K562 (cell line): Measurements from ENCODE around the gene PHF14. TPM values are rescaled to one million over a fixed set of nuclear protein-coding genes. Genes with fewer than 3 reads are reported as not detected.

Experiments
- ATAC-seq: fragments of 200-7000 bp; cut with Tn5 transposase; 3 replicates; pipeline ENCODE4 v1.9.1; 2020; ENCODE audit warnings: moderate library complexity
- BruUV-seq: library from RNA; stranded (reverse); fragments of 400-500 nt; replicated peaks from 2 replicates; lab custom pipeline; 2021; lab: Mats Ljungman, UMichigan
- CTCF ChIA-PET: fragments of 300-600 bp; formaldehyde crosslinking; extraction: SDS; loops from one replicate; lab custom pipeline; 2021; ENCODE audit warnings: low intra/inter-chr PET ratio; lab: Yijun Ruan, JAX
- POLR2A ChIA-PET: fragments of 300-600, 350-650 bp; sonication (Branson Sonifier 250); formaldehyde crosslinking; extraction: SDS; loops from one replicate; lab custom pipeline; 2021; ENCODE audit warnings: antibody characterized with exemption, inconsistent platforms; lab: Yijun Ruan, JAX
- DNase-seq, 4 experiments: peaks; one replicate each; pipeline versions ENCODE4 v3.0.0 to v3.0.0-alpha.2; 2011 to 2018; ENCODE audit warnings: low spot score in 3 of 4, mixed read lengths in 3 of 4; ENCODE audit errors: extremely low read depth in 1 of 4
- FAIRE-seq: peaks from 2 replicates; lab custom pipeline; 2011; peaks lifted over from hg19 to GRCh38; lab: Jason Lieb, UNC
- H2AFZ ChIP-seq: 2 replicates; pipeline ENCODE4 v1.6.0; 2011; ENCODE audit warnings: low read depth, low read length, control low read depth, inconsistent platforms
- H3K27ac ChIP-seq: fragments of 200-600 bp; 3 replicates; pipeline ENCODE4 v1.8.0; 2011; ENCODE audit warnings: low read depth, mild to moderate bottlenecking, control low read depth, inconsistent platforms, low read length, moderate library complexity, mixed read lengths; ENCODE audit errors: extremely low read depth
- H3K27me3 ChIP-seq, 2 experiments: fragments of 300-600 bp in 1 of 2; 2 replicates in 1 of 2; 3 replicates in 1 of 2; pipeline versions ENCODE4 v1.6.0 to v1.8.0; 2011; ENCODE audit warnings: inconsistent platforms in 2 of 2, low read length in 2 of 2, mild to moderate bottlenecking in 1 of 2, mixed read lengths in 1 of 2, moderate library complexity in 1 of 2; ENCODE audit not compliant: control insufficient read depth in 2 of 2, insufficient read depth in 2 of 2
- H3K36me3 ChIP-seq: fragments of 300-600 bp; 3 replicates; pipeline ENCODE4 v1.8.0; 2011; ENCODE audit warnings: mild to moderate bottlenecking, low read length, inconsistent platforms; ENCODE audit not compliant: control insufficient read depth, insufficient read depth
- H3K4me1 ChIP-seq, 2 experiments: fragments of 200-600 bp in 1 of 2; replicated peaks in 1 of 2; 2 replicates in 1 of 2; 3 replicates in 1 of 2; pipeline versions ENCODE4 v1.5.1 to v1.8.0; 2011; ENCODE audit warnings: inconsistent platforms in 2 of 2, low read length in 2 of 2, mild to moderate bottlenecking in 1 of 2, mixed read lengths in 1 of 2, moderate library complexity in 1 of 2; ENCODE audit not compliant: control insufficient read depth in 2 of 2, insufficient read depth in 2 of 2
- H3K4me2 ChIP-seq: 2 replicates; pipeline ENCODE4 v1.6.1; 2011; ENCODE audit warnings: low read length, control low read depth, inconsistent platforms, mixed read lengths; ENCODE audit not compliant: insufficient read depth
- H3K4me3 ChIP-seq: fragments of 200-600 bp; sonication (generic), shearing (Covaris generic); 2 replicates; pipeline ENCODE4 v1.5.1; 2016; ENCODE audit warnings: control low read depth, inconsistent platforms
- H3K79me2 ChIP-seq: fragments of 200-600 bp; 3 replicates; pipeline ENCODE4 v1.8.0; 2011; ENCODE audit warnings: low read length, inconsistent platforms; ENCODE audit not compliant: control insufficient read depth, insufficient read depth
- H3K9ac ChIP-seq, 2 experiments: 2 replicates each; pipeline versions ENCODE4 v1.6.0 to v1.6.1; 2011; ENCODE audit warnings: low read depth in 2 of 2, low read length in 2 of 2, control low read depth in 1 of 2, inconsistent platforms in 1 of 2, mild to moderate bottlenecking in 1 of 2, mixed read lengths in 1 of 2; ENCODE audit not compliant: insufficient read depth in 1 of 2
- H3K9me1 ChIP-seq: one replicate; pipeline ENCODE4 v1.6.0; 2011; ENCODE audit warnings: inconsistent platforms, mild to moderate bottlenecking, low read length, moderate library complexity; ENCODE audit not compliant: control insufficient read depth, insufficient read depth
- H3K9me3 ChIP-seq: replicated peaks from 2 replicates; pipeline ENCODE4 v1.5.1; 2011; ENCODE audit warnings: low read depth, low read length, inconsistent platforms; ENCODE audit not compliant: control insufficient read depth, insufficient read depth
- H4K20me1 ChIP-seq: replicated peaks from 2 replicates; pipeline ENCODE4 v1.6.1; 2011; ENCODE audit warnings: low read length, inconsistent platforms, mixed read lengths; ENCODE audit not compliant: control insufficient read depth, insufficient read depth
- CLOCK ChIP-seq: fragments of 250-450 bp; sonication (Bioruptor Pico); IDR thresholded peaks from 2 replicates; pipeline ENCODE4 v1.4.0; 2020; ENCODE audit warnings: mild to moderate bottlenecking, moderate library complexity, borderline replicate concordance
- EGR1 ChIP-seq: fragments of 450-650 bp; conservative IDR thresholded peaks from 2 replicates; pipeline ENCODE4 v1.6.1; 2017; ENCODE audit warnings: mild to moderate bottlenecking
- EWSR1 ChIP-seq: fragments of 450-650 bp; IDR thresholded peaks from 2 replicates; pipeline ENCODE4 v1.6.1; 2018; ENCODE audit warnings: borderline replicate concordance, mild to moderate bottlenecking, low read depth, moderate library complexity; ENCODE audit not compliant: partially characterized antibody
- GTF2F1 ChIP-seq: IDR thresholded peaks from 2 replicates; pipeline ENCODE4 v1.6.1; 2011; ENCODE audit warnings: low read depth, low read length, improper control_type of control experiment
- HINFP ChIP-seq: fragments of 450-650 bp; conservative IDR thresholded peaks from 2 replicates; pipeline ENCODE4 v1.6.1; 2016; ENCODE audit warnings: missing genetic modification characterization, low read depth, mild to moderate bottlenecking, control low read depth, missing compliant biosample characterization
- IRF2 ChIP-seq: sonication (generic); formaldehyde crosslinking; IDR thresholded peaks from 2 replicates; pipeline ENCODE4 v1.8.1; 2022; ENCODE audit warnings: mild to moderate bottlenecking, missing genetic modification reagents
- MAFF ChIP-seq: IDR thresholded peaks from 2 replicates; pipeline ENCODE4 v1.6.1; 2012; ENCODE audit warnings: low read length, improper control_type of control experiment
- ZBTB1 ChIP-seq: sonication (generic); formaldehyde crosslinking; IDR thresholded peaks from 2 replicates; pipeline ENCODE4 v1.8.1; 2023; ENCODE audit warnings: missing genetic modification reagents, low read depth, mild to moderate bottlenecking, borderline replicate concordance
- ZFPM2 ChIP-seq: fragments of 250-450 bp; sonication (Bioruptor Pico); IDR thresholded peaks from 2 replicates; pipeline ENCODE4 v1.5.1; 2022; ENCODE audit warnings: mild to moderate bottlenecking
- ZNF174 ChIP-seq: fragments of 250-450 bp; sonication (Bioruptor Pico); IDR thresholded peaks from 2 replicates; pipeline ENCODE4 v1.4.0; 2020; ENCODE audit warnings: mild to moderate bottlenecking
- ZNF277 ChIP-seq: fragments of 250-450 bp; sonication (Bioruptor Pico); IDR thresholded peaks from 2 replicates; pipeline ENCODE4 v1.8.0; 2022; ENCODE audit warnings: inconsistent platforms, mild to moderate bottlenecking, moderate library complexity, borderline replicate concordance
- ZNF512 ChIP-seq: IDR thresholded peaks from 2 replicates; pipeline ENCODE4 v1.6.1; 2016; ENCODE audit warnings: missing genetic modification characterization, missing compliant biosample characterization
- WGBS: fragments of 100-300 bp; shearing (Covaris generic); methylation state at CpG from one replicate; pipeline ENCODE4 v1.1.6; 2016; ENCODE audit warnings: low coverage, mixed read lengths; ENCODE audit not compliant: insufficient coverage; ENCODE audit errors: missing lambda C conversion rate; 5-methylcytosine and 5-hydroxymethylcytosine counted together
- in situ Hi-C: fragments of 300-500 bp; cut with MboI; formaldehyde crosslinking; loops from 4 replicates; pipeline ENCODE4 v1.15.0; 2018; ENCODE audit warnings: inconsistent platforms, mixed read lengths
- intact Hi-C: fragments of 100-400 bp; cut with micrococcal nuclease; formaldehyde crosslinking; loops from 2 replicates; pipeline ENCODE4 v1.14.2; 2022
- polyA plus RNA-seq, 8 experiments: library from polyadenylated mRNA; depleted of rRNA in 4 of 8; stranded (reverse) in 5 of 8; unstranded in 3 of 8; fragments of >200 nt; fragmentation: Nextera tagmentation in 2 of 8; fragmentation: Illumina TruSeq in 1 of 8; extraction: Ambion mirVana in 2 of 8; extraction: Trizol in 1 of 8; gene quantifications; 2 replicates each; pipeline versions ENCODE4 v1.2.1 to v1.2.3, GENCODE V29; 2011 to 2014; ENCODE audit warnings: inconsistent platforms in 1 of 8, missing spikeins in 1 of 8
- total RNA-seq, 7 experiments: library from RNA; depleted of rRNA in 6 of 7; stranded (reverse); fragments of >200 nt in 6 of 7; fragmentation: Illumina TruSeq in 2 of 7; extraction: Trizol in 2 of 7; gene quantifications; 2 replicates each; pipeline versions ENCODE4 v1.2.1 to v1.2.3, GENCODE V29; 2011 to 2021; ENCODE audit warnings: low replicate concordance in 1 of 7

PHF14 gene
- total and polyA plus RNA-seq, 9 of the 15 experiments (the other 6 are each of a cell fraction or from before 2014, with no cell fraction given) = 27.5 to 67.6 (median 41.4) TPM

GRCh38 chr7:11212080-11212711 lies 238.5 kb downstream of the PHF14 start (continued):
- peak; percentile 19; the same call in 1 of the 2 replicates for TF ChIP-seq ZNF512 (tag)
- no peak for TF ChIP-seq ZFPM2
- TF ChIP-seq EGR1 = no peak
- 0 out of 2 replicates have a peak, but pooled peaks have one; percentile 14 for TF ChIP-seq HINFP (tag)
- TF ChIP-seq ZNF174 (CRISPR knock-in tag) = no peak

- in situ Hi-C loops (no loop called here), intact Hi-C loops (loop anchor here (1.0 to 10.0 kb wide), 4 partner anchors 60 to 321 kb away; no protein-coding TSS in a partner anchor)
- Histone ChIP-seq H4K20me1 (no peaks in the 10 kb centered on the region), H3K27me3 (peaks cover 11 to 15% of the 10 kb centered on the region in 2 experiments), H3K9me1 (no peaks in the 10 kb centered on the region), H2AFZ (no peak overlapping the region), H3K4me2 (no peak overlapping the region), H3K4me3 (no peak overlapping the region), H3K9ac (no peak overlapping the region), H3K36me3 (no peaks in the 10 kb centered on the region), H3K4me1 (no peaks in the 10 kb centered on the region), H3K27ac (no peak overlapping the region), H3K9me3 (no peaks in the 10 kb centered on the region), H3K79me2 (no peaks in the 10 kb centered on the region)
- TF ChIP-seq EWSR1 (no peak), GTF2F1 (no peak), CLOCK (CRISPR knock-in tag) (no peak), MAFF (no peak), IRF2 (CRISPR knock-in tag) (no peak), ZNF277 (CRISPR knock-in tag) (no peak), ZBTB1 (CRISPR knock-in tag) (no peak)
- CTCF ChIA-PET = no interaction called here
- no TSS peak for BruUV-seq
- ATAC-seq (no peak), DNase-seq (no peak), FAIRE-seq (no peak)
- 0% methylated on average over 1 of the region's 1 CpG for WGBS
- POLR2A ChIA-PET = no interaction called here
Measured at GRCh38 chr7:11212816-11213215, 239.1 kb downstream of the PHF14 start.
